Fibroblast of skin of right biceps (primary cell): ENCODE results near the gene BTBD1.
"Not testable (repeated sequence)": the region's sequence is repeated elsewhere in the genome, so short reads cannot be mapped to it uniquely, and the experiment has no call there.

Experiments used
- DNase-seq: peaks from one replicate; pipeline ENCODE4 v3.0.0-alpha.2; 2013

The BTBD1 gene

DNA sequence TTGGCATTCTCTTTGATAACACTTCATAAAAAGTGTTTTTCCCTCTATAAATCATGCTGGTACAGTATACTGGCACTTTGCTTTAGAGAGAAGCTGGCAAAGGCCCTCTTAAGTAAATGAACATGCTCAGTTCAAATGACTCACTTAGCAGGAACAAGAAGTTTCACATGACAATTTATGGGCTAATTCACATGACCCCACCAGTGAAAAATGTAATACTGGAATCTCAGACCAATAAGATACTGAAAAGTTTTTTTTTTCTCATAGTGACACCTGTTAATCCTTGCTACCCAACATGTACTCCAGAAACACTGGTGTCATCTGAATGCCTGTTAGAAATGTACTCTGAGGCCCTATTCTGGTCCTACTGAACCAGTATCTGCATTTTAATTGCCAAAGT is 13.9 kb downstream of the BTBD1 start:
- peak; percentile 19 for DNase-seq

DNA sequence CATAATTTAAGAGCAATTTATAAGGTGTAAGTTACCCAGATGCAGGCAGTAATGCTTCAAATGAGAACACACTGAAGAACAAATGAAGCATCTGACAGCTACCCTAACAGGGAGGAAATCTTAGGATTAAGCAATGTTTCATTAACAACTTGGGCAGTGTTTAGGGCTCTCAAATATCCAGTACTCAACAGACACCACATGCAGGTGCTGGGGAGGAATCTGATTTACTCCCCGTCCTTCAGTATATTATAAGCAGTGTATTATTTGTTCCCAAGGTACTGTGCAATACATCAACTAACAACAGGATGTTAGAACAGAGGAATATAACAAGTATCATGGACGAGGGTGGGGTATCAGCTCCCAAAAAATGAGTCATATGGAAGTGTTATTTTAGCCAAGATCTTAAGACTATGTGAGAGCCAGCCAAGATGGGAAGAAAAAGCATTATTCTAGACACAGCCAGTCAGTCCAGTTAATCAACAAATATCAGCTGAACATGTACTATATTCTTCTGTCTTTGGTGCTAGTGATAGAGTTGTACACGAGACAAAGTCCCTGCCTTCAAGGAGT is 20.4 kb downstream of the BTBD1 start:
- DNase-seq: peak; percentile 38

DNA sequence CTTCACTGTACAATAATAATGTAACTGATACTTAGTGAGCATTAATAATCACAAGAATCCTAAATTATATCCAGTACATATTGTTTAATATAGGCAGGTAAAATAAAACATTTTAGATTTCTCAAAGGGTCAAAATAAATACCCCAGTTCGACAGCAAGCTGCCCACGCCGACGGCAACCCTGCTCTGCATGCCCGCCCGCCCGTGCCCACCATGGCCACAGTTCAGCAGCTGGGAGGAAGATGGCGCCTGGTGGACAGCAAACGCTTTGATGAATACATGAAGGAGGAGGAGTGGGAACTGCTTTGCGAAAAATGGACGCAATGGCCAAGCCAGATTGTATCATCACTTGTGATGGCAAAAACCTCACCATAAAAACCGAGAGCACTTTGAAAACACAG is 22.9 kb downstream of the BTBD1 start:
- no peak for DNase-seq

DNA sequence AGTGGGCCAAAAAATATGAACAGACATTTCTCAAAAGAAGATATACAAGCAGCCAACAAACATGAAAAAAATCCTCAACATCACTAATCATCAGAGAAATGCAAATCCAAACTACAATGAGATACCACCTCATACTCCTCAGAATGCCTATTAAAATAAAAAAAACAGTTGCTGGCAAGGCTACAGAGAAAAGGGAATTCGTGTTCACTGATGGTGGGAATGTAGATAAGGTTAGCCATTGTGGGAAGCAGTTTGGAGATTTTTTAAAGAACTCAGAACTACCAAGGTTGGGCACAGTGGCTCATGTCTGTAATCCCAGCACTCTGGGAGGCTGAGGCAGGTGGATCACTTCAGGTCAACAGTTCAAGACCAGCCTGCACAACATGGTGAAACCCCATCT is 27.8 kb downstream of the BTBD1 start:
- DNase-seq: no peak

DNA sequence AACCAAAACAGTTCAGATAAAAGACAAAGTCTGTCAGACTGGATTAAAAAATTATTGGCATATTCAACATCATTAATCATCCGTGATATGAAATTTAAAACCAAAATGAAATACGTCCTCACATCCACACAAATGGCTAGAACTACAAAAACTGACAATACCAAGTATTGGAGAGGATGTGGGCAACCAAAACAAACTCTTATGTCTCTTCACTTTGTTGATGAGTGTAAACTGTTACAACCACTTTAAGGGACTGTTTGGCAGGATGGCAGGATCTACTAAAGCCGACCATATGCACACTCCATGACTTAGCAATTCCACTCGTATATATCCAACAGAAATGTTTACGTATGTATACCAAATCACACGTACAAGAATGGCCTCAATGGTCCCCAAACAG is 30.8 kb downstream of the BTBD1 start:
- DNase-seq: no peak

DNA sequence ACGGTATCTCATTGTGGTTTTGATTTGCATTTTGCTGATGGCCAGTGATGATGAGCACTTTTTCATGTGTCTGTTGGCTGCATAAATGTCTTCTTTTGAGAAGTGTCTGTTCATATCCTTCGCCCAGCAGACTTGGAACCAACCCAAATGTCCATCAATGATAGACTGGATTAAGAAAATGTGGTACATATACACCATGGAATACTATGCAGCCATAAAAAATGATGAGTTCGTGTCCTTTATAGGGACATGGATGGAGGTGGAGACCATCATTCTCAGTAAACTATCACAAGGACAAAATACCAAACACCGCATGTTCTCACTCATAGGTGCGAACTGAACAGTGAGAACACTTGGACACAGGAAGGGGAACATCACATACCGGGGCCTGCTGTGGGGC is 35.8 kb downstream of the BTBD1 start:
- DNase-seq: not testable (repeated sequence)

DNA sequence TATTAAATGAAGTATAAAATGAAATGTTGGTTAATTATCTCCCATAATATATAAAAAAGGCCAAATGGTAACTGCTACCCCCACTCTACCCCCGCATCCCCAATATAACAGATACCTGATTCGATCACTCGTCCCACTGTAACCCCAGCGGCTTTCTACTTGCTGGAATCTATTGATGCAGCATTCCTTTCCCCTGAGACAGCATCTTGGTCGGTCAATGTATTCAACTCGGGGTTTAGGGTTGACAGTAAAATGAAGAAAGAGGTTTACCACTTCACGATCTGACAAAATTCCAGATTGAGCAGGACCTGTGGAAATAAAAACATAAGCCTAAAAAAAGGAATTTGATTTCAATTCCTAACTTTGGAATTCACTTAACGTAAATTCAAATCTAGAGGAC is 37.0 kb downstream of the BTBD1 start:
- peak; percentile 52 for DNase-seq

DNA sequence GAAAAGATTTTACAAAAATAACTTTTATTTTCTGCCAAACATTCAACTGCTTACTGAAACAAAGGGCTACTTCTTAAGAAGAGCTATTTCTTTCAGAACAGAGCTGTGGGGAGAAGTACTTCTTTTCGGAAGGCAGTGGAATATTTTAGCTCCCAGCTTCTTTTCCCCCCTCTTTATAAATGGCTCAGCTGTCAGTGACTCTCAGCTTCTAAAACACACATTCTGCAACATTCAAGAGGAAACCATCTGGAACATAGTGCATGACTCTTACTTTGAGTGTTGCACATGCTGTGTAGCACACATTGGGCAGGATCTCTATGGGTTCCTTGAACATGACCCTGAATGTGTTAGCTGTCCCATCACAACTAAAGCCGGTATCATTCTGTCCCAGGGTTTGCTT is 48.6 kb downstream of the BTBD1 start:
- no peak for DNase-seq

DNA sequence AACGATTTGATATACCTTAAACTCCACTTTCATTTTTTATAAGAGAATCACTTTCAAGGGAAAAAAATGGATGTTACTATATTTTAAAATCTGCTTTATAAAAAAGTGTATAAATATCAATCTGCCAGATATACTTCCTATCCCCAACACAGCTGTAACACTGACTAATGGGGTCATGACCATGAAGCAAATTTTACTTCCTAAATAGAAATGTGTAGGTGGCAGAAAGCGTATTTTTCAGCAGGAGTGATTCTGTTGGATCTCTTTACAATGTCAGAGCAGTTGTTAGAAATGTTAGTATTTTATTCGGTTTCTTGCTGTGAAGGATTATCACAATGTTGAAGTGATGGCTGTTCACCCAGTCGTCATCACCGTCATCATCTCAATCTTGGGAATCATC is 50.1 kb downstream of the BTBD1 start:
- DNase-seq: no peak

DNA sequence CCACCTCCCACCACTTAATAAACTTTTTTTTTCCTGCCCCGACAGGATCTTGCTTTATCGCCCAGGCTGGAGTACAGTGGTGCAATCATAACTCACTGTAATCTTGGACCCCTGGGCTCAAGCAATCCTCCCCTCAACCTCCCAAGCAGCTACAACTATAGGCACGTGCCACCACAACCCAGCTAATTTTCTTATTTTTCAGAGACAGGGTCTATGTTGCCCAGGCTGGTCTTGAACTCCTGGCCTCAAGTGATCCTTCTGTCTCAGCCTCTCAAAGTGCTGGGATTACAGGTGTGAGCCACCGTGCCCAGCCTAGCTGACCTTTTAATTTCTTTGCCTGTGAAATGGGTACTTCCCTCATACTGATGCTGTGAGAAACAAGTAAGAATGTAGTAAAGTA is 51.7 kb downstream of the BTBD1 start:
- DNase-seq: no peak

DNA sequence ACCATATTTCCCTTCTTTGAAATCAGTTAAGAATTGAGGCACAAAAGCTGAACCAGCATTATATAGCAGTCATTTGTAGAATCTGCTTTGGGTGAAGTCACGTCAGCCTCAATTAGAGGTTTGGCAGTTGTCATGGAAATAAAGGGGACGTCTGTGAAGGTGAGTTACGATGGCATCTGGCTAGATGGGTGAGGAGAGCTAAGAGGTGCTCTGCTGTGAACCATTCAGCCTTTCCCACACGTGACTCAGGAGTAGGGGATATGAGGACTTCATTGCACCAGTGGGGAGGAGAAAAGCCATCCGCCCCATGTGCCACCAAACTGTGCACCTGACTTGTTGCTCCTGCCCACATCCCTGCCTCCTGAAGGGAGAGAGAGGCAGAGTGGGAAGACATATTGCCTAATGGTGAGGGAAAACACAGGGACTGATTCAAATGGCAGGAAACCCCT is 52.8 kb downstream of the BTBD1 start:
- DNase-seq: no peak

DNA sequence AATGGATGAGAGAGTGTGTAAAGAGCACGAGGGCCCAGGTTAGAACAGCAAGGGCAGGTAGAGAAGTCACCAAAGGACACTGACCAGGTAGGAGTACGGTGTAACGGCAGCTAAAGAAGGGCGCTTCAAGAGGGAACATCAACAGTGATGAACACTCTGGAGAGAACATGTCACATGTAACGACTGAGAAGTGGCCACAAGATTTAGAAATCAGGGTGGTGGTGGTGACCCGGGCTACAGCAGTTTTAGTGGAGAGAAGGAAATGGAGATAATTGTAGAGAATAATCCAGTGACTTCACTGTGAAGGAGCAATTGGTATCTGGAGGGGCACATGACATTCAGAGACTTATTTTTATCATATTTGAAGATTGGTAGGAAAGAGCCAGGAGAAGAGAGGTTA is 54.4 kb downstream of the BTBD1 start:
- DNase-seq: no peak

DNA sequence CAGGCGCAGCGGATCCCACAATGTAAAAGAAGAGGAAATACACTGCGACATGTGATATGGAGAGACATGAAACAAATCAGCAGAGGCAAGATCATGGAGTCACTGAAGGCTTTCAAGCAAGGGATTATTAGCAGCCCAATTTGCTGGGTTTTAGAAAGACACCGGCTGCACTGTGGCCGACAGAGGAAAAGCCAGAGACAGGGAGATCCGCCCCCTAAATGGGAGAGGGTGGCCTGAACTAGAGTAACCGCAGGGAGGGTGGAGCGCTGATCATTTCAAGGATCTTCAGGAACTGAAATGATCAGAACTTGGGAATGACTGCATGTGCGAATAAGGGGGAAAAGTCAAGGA is 55.0 kb downstream of the BTBD1 start:
- peak; percentile 37 for DNase-seq

DNA sequence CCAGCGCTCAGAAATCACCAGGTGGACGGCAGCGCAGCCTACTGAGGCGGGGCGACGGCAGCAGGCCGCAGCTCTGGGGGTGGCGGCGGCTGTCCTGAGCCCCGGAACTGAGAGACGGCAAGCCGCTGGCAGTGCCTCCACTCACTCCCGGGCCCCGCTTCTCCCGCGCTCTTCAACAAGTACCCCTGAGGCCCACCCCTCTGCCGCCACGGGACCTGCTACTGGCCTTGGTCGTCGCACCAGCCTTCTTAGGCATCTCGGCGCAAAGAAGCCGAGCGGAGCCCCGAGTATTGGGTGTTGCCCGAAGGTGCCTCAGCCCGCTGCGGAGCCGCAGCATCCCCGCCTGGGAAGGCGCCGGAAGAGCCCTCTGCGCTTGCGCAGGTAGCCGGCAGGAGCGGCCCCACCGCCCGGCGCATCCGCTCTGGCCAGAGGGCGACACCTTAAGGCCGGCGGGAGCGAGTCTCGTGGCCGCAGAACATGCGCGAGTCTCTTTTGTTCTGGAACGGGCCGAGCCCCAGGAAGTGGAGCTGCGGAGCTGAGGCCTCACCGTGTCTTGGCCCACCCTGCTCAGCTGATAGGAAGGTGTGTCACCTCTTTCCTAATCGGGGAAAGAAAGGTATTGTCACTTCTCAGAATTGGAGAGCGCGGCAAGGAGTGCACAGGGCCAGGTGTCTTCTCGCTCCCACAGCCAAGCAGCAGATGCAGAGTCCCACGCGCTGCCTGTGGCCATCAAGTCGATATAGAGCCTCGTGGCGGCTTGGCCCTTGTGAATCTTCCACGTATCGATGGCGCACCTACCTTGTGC is 55.6 kb downstream of the BTBD1 start, which contains the start of gene C15orf40:
TSS of gene C15orf40 (minus strand) at position 369 of the 805 bp plus-strand sequence. CDS start at position 337, 32 bp downstream.
- DNase-seq: peak; percentile 90

DNA sequence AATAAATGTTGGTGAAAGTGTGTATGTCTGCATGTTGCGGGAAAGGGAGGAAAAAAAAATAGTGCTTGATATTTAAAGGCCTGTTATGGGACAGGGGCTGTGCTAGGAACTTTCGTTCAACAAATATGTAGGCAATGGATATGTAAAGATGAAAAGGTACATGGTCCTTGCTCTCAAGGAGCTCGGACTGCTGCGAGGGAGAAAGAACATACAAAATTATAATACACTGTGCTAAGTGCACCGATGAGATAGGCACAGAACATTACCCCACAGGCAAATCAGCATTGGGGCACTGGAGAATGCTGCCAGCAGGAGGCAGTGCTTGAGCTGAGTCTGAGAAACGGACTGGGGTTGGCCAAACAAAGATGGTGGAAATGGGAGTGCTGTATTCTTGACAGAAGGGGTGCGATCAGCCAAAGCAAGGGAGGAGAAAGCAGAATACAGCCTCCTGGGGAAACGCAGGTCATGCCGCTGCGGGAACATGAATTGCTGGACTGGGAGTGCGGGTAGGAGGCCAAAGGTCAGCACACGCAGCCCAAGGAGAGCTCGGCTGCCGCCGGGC is 56.3 kb downstream of the BTBD1 start:
- DNase-seq: peak; percentile 69

DNA sequence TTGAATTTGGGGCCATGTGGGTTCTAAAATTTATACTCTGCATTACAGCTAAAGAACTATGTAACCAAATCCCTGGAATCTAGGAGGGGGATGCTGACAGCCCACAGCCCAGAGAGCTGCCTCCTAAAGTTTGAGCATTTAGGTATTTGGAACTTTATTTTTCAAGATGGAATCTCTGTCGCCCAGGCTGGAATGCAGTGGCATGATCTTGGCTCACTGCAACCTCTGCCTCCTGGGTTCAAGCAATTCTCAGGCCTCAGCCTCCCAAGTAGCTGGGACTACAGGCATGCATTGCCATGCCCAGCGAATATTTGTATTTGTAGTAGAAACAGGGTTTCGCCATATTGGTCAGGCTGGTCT is 66.4 kb downstream of the BTBD1 start:
- DNase-seq: not testable (repeated sequence)

DNA sequence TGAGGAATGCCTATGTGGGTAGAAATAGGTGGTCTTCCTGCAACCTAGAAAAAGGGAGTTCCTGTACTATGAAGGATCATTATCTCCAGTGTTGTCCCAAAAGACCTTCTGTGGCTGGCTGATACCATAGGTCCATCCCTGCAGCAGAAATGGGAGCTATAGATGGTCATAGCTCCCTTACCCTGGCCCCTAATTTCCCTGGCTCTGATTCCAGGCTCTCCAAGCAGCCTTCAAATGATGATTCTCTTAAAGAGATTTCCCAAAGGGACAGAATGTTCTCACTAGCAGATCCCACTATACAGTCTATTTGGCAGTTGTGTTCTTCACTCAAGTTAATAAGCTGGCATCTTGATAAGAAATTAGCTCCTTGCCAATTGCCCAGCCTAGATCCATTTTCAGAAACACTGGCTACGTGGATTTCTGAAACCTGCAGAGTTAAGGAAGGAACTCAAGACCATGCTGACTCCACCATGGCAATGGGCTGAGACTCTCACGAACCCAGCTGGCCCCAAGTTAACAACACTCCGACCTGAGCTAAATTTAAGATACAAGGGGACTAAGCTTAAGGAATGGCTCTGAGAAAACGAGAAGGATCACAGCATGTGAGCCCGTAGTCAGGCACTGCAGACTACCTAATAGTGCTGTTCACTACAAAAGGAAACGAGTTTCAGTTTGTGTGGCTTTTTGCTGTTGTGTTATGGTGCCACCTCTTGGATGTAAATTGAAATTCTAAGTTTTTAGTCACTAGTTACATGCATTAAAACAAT is 67.0 kb downstream of the BTBD1 start:
- DNase-seq: peak; percentile 62

DNA sequence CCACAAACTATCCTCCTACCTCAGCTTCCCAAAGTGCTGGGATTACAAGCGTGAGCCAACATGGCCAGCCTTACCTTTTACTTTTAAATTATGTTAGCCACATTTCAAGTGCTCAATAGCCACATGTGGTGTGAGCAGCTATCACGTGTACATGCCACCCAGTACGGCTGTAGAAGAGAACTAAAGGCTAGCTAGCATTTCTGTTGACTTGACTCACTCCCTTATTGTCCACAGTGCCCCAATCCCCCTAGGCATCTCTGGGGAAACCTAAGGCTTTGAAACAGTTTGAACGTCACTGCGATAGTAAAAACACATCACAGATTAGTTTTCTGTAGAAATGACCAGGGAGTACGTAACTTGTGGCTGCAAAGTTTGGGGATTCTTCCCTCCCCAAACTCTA is 67.6 kb downstream of the BTBD1 start:
- no peak for DNase-seq

DNA sequence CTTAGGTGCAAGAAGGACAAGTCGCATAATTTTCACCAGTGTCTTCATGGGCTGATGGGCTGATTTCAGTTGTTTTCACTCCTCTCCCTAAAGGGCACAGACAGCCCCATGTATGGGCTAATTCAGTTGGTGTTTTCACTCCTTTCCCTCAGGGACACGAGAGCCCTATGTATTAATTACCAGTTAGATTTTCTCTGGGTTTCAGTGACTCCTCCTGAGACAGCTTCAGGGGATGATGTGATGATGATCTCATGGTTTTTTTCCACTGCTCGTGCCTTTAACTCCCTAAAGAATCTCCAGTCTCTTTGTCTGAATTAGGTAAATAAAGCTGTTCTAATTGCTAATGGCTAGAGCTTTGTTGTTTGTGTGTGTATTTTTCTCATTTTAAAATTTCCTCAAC is 71.1 kb downstream of the BTBD1 start:
- DNase-seq: no peak

DNA sequence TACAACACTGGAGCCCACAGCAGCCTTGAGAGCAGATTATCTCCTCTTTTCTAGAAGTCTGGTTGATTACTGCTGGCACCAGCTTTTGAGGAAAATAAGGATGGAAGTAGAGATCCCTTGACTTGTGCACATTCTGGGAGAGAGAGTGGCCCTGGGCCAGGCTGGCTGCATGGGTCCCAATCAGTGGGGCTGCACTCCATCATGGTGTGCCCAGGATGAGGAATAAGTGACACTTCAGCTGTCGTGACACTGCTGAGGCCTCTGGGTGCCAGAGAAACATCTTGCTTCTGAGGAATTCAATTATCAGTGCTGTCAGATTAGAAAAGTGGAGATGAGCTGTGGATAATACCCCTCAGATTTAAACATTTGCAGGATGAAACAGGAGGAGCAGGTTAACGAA is 72.0 kb downstream of the BTBD1 start:
- DNase-seq: no peak

DNA sequence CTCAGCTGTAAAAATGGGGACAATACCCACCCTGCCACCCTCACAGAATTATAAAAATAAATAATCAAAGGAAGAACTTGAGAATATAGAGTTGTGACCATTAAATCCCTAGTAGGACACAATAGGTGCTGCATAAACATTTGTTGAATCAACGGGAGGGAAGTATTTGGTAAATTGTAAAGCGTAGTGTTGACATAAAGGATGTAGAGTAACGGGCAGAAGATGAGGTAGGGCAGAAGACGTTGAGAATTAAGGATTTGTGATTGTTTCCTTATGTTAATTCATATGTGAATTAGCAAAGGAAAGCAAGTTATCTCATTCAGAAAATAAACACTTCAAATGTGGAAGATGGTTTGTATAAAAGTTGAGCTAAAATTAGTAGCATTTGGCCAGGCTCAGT is 73.9 kb downstream of the BTBD1 start:
- DNase-seq: no peak

DNA sequence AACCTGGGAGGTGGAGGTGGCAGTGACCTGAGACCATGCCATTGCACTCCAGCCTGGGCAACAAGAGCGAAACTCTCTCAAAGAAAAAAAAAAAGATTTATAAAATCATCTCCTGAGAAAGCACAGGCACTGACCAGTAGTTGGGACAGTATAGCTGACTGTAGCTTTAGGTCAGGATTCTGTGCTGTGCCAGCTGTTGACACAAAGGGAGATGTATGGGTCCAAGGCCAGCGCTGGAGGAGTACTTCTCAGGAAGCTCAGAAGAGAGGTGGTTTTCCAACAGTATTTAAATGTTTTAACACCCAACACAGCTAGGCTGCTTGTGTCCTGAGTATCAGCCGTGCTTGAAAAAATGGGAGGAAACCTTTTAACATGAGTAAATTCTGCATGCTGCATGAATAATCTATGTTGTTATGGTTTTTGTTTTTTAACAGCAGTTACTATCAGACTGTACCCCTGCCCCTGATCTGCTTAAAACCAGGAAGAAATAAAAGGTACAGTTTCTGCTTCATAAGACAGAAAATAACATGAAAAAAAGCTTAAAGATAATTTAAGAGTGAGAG is 74.5 kb downstream of the BTBD1 start:
- DNase-seq: no peak

DNA sequence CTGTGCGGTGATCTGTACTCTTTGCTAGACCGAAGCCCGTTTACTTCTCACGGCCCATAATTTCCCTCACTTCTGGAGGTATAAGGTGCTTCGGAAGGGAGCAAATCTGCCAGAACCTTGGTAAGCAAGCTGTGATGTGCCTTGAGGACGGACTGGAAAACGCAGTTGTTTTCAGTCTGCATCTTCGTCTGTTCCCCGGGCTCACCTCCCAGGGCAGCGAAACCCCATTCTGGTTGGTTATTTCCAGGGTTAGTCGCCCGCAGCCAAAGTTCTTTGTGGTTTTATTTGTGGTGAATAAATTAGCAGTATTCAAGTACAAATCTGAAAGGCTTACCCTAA is 80.6 kb downstream of the BTBD1 start:
- DNase-seq: no peak
